GM12878 (cell line): ENCODE data around the gene PARN.

Experiments used
- ATF7 ChIP-seq: fragments of 450-650 bp; IDR thresholded peaks from 2 replicates; pipeline ENCODE4 v1.6.1; 2016; ENCODE audit warnings: low read depth, mild to moderate bottlenecking
- BHLHE40 ChIP-seq, 2 experiments: fragments of 450-650 bp in 1 of 2; IDR thresholded peaks; 2 replicates each; pipeline ENCODE4 v1.6.1; 2011 to 2017; ENCODE audit warnings: low read depth in 2 of 2, borderline replicate concordance in 1 of 2, improper control_type of control experiment in 1 of 2, low read length in 1 of 2, mild to moderate bottlenecking in 1 of 2
- GATAD2B ChIP-seq: fragments of 450-650 bp; conservative IDR thresholded peaks from 2 replicates; pipeline ENCODE4 v1.6.1; 2017; ENCODE audit warnings: low read depth, mild to moderate bottlenecking, moderate library complexity
- YY1 ChIP-seq: IDR thresholded peaks from 2 replicates; pipeline ENCODE4 v1.6.1; 2011; ENCODE audit warnings: low read depth, mild to moderate bottlenecking, low read length
- ZBTB11 ChIP-seq: fragments of 450-650 bp; formaldehyde crosslinking; IDR thresholded peaks from 2 replicates; pipeline ENCODE4 v1.5.0; 2022; ENCODE audit warnings: mild to moderate bottlenecking, missing genetic modification characterization
- TF ChIP-seq, protein P1 (sequence below), 3 experiments: IDR thresholded peaks in 2 of 3; conservative IDR thresholded peaks in 1 of 3; 2 replicates each; pipeline ENCODE4 v1.5.1; 2011; ENCODE audit warnings: low read depth in 3 of 3, low read length in 3 of 3, mild to moderate bottlenecking in 3 of 3, control low read depth in 2 of 3, moderate library complexity in 2 of 3, inconsistent platforms in 1 of 3, mixed read lengths in 1 of 3; ENCODE audit not compliant: control insufficient read depth in 2 of 3, insufficient read depth in 1 of 3; ENCODE audit errors: extremely low read depth in 1 of 3

DNA sequence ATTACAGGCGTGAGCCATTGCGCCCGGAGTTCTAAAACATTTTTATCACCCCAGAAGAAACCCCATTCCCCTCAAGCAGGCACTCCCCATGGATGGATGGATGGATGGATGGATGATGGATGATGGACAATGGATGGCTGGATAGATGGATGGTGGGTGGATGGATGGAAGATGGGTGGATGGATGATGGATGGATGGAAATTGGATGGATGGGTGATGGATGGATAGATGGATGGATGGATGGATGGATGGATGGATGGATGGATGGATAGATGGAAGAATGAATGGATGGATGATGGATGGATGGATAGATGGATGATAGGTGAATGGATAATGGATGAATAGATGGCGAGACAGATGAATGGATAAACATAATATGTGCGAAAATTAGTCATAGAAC is 47.6 kb upstream of the PARN start:
- TF ChIP-seq ATF7 (no peak), YY1 (no peak), ZBTB11 (CRISPR knock-in tag) (no peak), BHLHE40 (IDR thresholded peaks at IDR 0.05; ENCODE audit: borderline replicate concordance in 1 of 2, low read depth in 2 of 2, low read length in 1 of 2) (no peak), GATAD2B (no peak)
- TF ChIP-seq, protein P1, sequence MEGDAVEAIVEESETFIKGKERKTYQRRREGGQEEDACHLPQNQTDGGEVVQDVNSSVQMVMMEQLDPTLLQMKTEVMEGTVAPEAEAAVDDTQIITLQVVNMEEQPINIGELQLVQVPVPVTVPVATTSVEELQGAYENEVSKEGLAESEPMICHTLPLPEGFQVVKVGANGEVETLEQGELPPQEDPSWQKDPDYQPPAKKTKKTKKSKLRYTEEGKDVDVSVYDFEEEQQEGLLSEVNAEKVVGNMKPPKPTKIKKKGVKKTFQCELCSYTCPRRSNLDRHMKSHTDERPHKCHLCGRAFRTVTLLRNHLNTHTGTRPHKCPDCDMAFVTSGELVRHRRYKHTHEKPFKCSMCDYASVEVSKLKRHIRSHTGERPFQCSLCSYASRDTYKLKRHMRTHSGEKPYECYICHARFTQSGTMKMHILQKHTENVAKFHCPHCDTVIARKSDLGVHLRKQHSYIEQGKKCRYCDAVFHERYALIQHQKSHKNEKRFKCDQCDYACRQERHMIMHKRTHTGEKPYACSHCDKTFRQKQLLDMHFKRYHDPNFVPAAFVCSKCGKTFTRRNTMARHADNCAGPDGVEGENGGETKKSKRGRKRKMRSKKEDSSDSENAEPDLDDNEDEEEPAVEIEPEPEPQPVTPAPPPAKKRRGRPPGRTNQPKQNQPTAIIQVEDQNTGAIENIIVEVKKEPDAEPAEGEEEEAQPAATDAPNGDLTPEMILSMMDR (IDR thresholded peaks at IDR 0.05 in 2 of 3, conservative IDR thresholded peaks at IDR 0.05 in 1 of 3; ENCODE audit: control insufficient read depth in 2 of 3, extremely low read depth in 1 of 3, insufficient read depth in 1 of 3, low read depth in 3 of 3, low read length in 3 of 3) = no peak
